Chondrocyte (in vitro differentiated cells): ENCODE data around the gene DZIP1. TPM values are rescaled to one million over a fixed set of nuclear protein-coding genes. Genes with fewer than 3 reads are reported as not detected.
A peak's percentile ranks its signal among the peaks of the same experiment; 100 is the strongest.
"Not testable (repeated sequence)": the region's sequence is repeated elsewhere in the genome, so short reads cannot be mapped to it uniquely, and the experiment has no call there.

Experiments used
- DNase-seq: peaks from one replicate; pipeline ENCODE4 v3.0.0; 2021; ENCODE audit warnings: mixed read lengths, low spot score
- H3K27ac Mint-ChIP-seq: one replicate; pipeline ENCODE4 v1.8.0; 2021; ENCODE audit warnings: mild to moderate bottlenecking, moderate library complexity, mixed read lengths; ENCODE audit not compliant: unreplicated experiment
- H3K27me3 Mint-ChIP-seq: 2 replicates; pipeline ENCODE4 v1.8.0; 2021; ENCODE audit warnings: low read depth, mixed read lengths
- H3K36me3 Mint-ChIP-seq: 2 replicates; pipeline ENCODE4 v1.8.0; 2021; ENCODE audit warnings: low read depth, mixed read lengths
- H3K4me1 Mint-ChIP-seq: 2 replicates; pipeline ENCODE4 v1.8.0; 2021; ENCODE audit warnings: low read depth, mild to moderate bottlenecking, mixed read lengths
- H3K4me3 Mint-ChIP-seq: one replicate; pipeline ENCODE4 v1.8.0; 2021; ENCODE audit warnings: mild to moderate bottlenecking, moderate library complexity, mixed read lengths; ENCODE audit not compliant: unreplicated experiment
- H3K9me3 Mint-ChIP-seq: 2 replicates; pipeline ENCODE4 v1.8.0; 2021; ENCODE audit warnings: low read depth, mixed read lengths
- CTCF ChIP-seq: fragments of 200-600 bp; sonication (generic); IDR thresholded peaks from 2 replicates; pipeline ENCODE4 v1.5.0; 2021; ENCODE audit warnings: antibody characterized with exemption, mild to moderate bottlenecking, moderate library complexity
- total RNA-seq: library from RNA; stranded (reverse); gene quantifications from 3 replicates; pipeline ENCODE4 v1.2.1, GENCODE V29; 2021

The DZIP1 gene
- total RNA-seq, 1 donor from 2014 or later = 42.4 TPM

DNA sequence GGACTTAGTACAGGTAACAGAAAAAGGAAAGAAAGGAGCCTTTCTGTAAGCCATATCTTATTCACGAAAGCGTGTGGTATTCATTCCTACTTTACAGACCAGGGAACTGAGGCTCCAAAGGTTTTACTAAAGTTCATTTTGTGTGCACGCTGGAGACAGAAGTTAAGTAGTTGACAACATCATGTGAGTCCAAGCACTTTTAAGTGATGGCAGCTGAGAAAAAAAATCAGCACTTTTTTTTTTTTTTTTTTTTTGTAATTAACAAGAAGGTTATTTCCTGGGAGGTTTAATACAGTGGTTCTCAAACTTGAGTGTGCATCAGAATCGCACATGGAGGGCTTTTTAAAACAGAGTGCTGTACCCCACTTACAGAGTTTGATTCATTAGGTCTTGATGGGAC is 34.5 kb upstream of the DZIP1 start:
- H3K27me3 Mint-ChIP-seq = no peaks in the 10 kb centered on the region
- DNase-seq = no peak
- H3K9me3 Mint-ChIP-seq = no peaks in the 10 kb centered on the region
- H3K4me3 Mint-ChIP-seq = peak overlapping the region; percentile 95
- TF ChIP-seq CTCF = no peak
- H3K27ac Mint-ChIP-seq = peak overlapping the region; percentile 98
- peaks cover 1% of the 10 kb centered on the region for H3K36me3 Mint-ChIP-seq
- peaks cover 57% of the 10 kb centered on the region for H3K4me1 Mint-ChIP-seq

- DNase-seq = peak; percentile 94
- peak overlapping the region; percentile 98 for H3K27ac Mint-ChIP-seq
These were observed 33.2 kb upstream of the DZIP1 start for GRCh38 chr13:95677564-95678266.

DNA sequence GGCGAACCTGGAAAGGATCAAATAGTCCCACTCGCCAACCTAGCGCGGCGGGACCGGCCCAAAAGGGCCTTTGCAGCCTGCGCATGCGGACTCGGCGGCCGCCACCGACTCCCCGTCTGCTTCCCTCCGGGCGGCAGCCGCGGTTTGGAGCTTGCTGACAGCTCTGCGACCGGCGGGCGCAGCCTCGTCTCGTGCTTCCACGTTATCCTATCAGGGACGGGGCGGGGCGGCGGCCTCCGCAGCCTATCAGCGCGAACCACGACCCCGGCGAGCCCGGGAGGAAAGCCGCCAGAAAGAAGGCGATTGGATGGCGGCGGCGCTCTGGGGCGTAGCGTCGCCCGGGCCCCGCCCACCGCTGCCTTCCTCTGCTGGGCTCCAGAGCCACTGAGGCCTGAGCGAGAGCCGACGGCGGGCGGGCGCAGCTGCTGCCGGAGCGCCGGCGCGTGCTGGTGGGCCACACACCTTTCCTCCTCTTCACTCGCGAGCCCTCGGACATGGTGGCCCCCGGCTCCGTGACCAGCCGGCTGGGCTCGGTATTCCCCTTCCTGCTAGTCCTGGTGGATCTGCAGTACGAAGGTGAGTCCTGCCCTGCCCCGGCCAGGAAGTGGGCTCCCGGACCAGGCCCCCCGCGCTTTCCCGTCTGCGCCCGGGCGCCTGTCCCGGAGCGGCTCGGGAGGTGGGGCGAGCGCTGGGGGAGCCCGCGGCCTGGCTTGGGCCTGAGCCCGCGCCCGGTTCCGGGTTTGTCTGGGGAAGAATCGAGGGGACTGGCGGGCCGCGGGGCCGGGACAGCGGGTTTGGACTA is 32.5 kb upstream of the DZIP1 start, which contains the start of gene DNAJC3:
DNAJC3 (plus strand) TSS at position 378 of the 802 bp plus-strand sequence; CDS start at position 495, 117 bp downstream.
- Mint-ChIP-seq H3K27ac (peak within 1 kb of the TSS; percentile 98), H3K4me3 (peak within 1 kb of the TSS; percentile 95), H3K36me3 (peaks cover 8% of the 10 kb centered on the region), H3K9me3 (peaks cover 12% of the 10 kb centered on the region), H3K27me3 (no peaks in the 10 kb centered on the region), H3K4me1 (peaks cover 51% of the 10 kb centered on the region)
- DNase-seq = peak; percentile 100
- TF ChIP-seq CTCF = no peak

More at GRCh38 chr13:95677564-95678266, 33.2 kb upstream of the DZIP1 start:
- H3K36me3 Mint-ChIP-seq = peaks cover 6% of the 10 kb centered on the region
- no peak for TF ChIP-seq CTCF
- H3K4me3 Mint-ChIP-seq = peak overlapping the region; percentile 95
- peaks cover 57% of the 10 kb centered on the region for H3K4me1 Mint-ChIP-seq
- peaks cover 9% of the 10 kb centered on the region for H3K9me3 Mint-ChIP-seq
- no peaks in the 10 kb centered on the region for H3K27me3 Mint-ChIP-seq

DNA sequence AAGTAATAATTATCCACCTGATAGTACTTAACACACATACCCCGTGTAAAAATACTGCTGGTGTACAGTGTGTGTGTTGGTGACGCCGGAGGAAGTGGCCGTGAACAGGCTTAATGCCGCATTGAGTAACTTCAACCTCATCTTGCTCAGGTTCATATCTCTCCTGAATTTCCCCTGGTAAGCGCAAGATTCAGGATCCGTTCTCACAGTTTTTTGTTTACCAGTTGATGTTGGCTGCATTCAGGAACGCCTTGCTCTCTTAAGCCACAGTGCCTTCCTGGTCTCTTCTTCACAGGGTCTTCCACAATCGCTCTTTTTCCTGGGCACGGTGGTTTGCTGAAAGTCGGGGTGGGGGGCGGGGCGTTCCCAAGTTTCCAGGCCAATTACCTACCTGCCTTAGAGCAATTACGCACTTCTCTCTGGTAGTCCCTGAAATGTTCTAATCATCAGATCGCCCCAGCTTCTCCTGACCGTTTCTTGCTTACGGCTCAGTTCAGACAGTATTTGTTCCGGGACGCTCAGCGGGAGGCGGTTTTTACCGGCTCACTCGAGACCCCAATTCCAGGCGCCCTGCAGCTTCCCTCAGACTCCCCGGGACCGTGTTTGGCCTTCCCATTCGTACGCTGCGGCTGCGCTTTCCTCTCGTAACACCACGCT is 31.7 kb upstream of the DZIP1 start:
- Mint-ChIP-seq H3K4me1 (peaks cover 48% of the 10 kb centered on the region), H3K9me3 (peaks cover 14% of the 10 kb centered on the region), H3K4me3 (peak overlapping the region; percentile 95), H3K27ac (peak overlapping the region; percentile 98), H3K36me3 (peaks cover 9% of the 10 kb centered on the region), H3K27me3 (no peaks in the 10 kb centered on the region)
- no peak for DNase-seq
- no peak for TF ChIP-seq CTCF

DNA sequence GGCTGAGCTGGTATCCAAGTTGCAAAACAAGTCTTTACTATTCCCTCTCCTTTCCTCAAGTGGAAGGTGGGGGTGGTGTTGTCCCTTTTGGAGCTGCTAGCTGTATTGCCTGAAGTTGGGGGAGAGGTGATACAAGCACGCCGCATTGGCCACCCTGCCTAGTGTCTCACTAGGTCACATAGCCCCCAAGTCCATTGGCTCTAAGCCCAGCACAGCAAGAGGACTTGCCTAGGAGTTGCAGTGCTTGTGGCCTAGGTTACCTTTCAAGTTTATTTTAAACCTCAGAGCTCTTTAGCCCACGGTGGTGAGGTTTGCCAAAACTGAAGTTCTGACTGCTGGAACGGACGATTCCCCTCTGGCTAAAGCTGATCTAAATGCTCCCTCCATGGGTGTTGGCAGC is 27.1 kb upstream of the DZIP1 start:
- Mint-ChIP-seq H3K4me1 (peaks cover 17% of the 10 kb centered on the region), H3K27ac (no peak overlapping the region), H3K9me3 (peaks cover 49% of the 10 kb centered on the region), H3K27me3 (no peaks in the 10 kb centered on the region), H3K36me3 (peaks cover 31% of the 10 kb centered on the region), H3K4me3 (no peak overlapping the region)
- no peak for DNase-seq
- no peak for TF ChIP-seq CTCF

DNA sequence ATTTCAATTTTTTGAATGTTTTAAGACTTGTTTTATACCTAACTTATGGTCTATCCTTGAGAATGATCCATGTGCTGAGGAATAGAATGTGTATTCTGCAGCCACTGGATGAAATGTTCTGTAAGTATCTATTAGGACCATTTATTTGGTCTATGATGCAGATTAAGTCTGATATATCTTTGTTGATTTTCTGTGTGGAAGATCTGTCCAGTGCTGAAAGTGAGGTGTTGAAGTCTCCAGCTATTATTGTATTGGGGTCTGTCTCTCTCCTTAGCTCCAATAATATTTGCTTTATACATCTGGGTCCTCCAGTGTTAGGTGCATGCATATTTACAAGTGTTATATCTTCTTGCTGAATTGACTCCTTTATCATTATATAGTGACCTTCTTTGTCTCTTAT is 22.7 kb upstream of the DZIP1 start:
- not testable (repeated sequence) for H3K4me3 Mint-ChIP-seq, H3K27ac Mint-ChIP-seq, H3K27me3 Mint-ChIP-seq, H3K4me1 Mint-ChIP-seq, DNase-seq
- peaks cover 68% of the 10 kb centered on the region for H3K9me3 Mint-ChIP-seq
- peaks cover 31% of the 10 kb centered on the region for H3K36me3 Mint-ChIP-seq
